ENCODE measurements around the gene PFKFB2.

DNA sequence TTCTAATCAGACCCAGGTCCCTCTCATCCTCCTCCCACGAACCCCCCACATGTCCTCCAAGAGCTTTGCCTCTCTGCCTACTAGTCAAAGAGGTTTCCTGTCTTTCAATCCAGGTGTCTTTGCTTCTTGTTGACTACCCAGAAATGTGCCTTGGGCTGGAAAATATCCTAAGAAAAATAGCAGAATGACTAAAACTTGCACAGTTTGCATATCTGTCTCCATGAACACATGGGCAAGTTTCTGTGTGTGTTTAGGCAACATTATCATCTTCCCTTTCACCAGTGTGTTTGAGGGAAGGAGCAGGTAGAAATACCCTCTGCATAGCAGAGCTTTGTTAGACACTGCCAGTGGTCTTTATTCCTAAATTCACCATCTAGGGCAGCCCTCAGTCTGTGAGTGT lies 22.1 kb upstream of the PFKFB2 start:
- TF ChIP-seq, protein P1, sequence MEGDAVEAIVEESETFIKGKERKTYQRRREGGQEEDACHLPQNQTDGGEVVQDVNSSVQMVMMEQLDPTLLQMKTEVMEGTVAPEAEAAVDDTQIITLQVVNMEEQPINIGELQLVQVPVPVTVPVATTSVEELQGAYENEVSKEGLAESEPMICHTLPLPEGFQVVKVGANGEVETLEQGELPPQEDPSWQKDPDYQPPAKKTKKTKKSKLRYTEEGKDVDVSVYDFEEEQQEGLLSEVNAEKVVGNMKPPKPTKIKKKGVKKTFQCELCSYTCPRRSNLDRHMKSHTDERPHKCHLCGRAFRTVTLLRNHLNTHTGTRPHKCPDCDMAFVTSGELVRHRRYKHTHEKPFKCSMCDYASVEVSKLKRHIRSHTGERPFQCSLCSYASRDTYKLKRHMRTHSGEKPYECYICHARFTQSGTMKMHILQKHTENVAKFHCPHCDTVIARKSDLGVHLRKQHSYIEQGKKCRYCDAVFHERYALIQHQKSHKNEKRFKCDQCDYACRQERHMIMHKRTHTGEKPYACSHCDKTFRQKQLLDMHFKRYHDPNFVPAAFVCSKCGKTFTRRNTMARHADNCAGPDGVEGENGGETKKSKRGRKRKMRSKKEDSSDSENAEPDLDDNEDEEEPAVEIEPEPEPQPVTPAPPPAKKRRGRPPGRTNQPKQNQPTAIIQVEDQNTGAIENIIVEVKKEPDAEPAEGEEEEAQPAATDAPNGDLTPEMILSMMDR (IDR thresholded peaks at IDR 0.05): no peak
- TF ChIP-seq POLR2AphosphoS5 (IDR thresholded peaks at IDR 0.05): no peak
